Breast epithelium (tissue), 3 donors: ENCODE measurements around the gene SLC10A1.

Experiments used
- CTCF ChIP-seq, 3 donors: fragments of 450-650 bp; IDR thresholded peaks; one replicate each; pipeline ENCODE4 v1.5.1; 2016 to 2017; ENCODE audit warnings: antibody characterized with exemption in 3 of 3, mild to moderate bottlenecking in 3 of 3, moderate library complexity in 3 of 3
- POLR2A ChIP-seq: fragments of 450-650 bp; IDR thresholded peaks from one replicate; pipeline ENCODE4 v1.6.1; 2016; ENCODE audit warnings: antibody characterized with exemption, mild to moderate bottlenecking, moderate library complexity

DNA sequence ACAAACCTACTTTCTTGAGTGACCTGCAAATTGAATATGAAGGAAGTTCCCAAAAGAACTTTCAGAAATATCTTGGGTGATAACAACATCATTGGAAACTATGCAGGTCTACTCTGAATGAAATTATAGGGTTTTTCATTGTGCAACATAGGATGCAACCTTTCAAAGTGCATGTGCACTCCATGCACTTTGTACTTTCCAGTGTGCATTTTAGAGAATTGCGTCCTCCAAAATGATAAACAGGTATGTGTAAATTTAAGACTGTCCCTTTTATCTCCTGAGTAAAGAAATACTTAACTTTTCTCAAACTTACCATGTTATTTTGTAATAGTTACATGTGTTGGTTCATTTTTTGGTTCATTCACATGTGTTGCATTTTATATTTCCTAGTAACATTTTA, 16.9 kb downstream of the SLC10A1 start:
- TF ChIP-seq CTCF (IDR thresholded peaks at IDR 0.05) (no peak), POLR2A (no peak)
